Tibial nerve (tissue), 3 donors: ENCODE measurements around the gene SLC6A17.

ENCODE experiments used
- EP300 ChIP-seq, 2 donors: sonication (generic); formaldehyde crosslinking; IDR thresholded peaks; one replicate each; pipeline ENCODE4 v1.6.1; 2017; ENCODE audit warnings: antibody characterized with exemption in 2 of 2, mild to moderate bottlenecking in 1 of 2
- POLR2A ChIP-seq, 2 donors: fragments of 450-650 bp; IDR thresholded peaks; one replicate each; pipeline ENCODE4 v1.6.1; 2017; ENCODE audit warnings: antibody characterized with exemption in 2 of 2, mild to moderate bottlenecking in 2 of 2, moderate library complexity in 2 of 2

GRCh38 chr1:110135666-110136065 lies 14.6 kb upstream of the SLC6A17 start:
- TF ChIP-seq EP300 (IDR thresholded peaks at IDR 0.05) (no peak), POLR2A (IDR thresholded peaks at IDR 0.05) (no peak)
